Astrocyte (in vitro differentiated cells and primary cell): ENCODE results near the gene SENP1.

Experiments used
- EZH2 ChIP-seq: IDR thresholded peaks from 2 replicates; pipeline ENCODE4 v1.6.1; 2012; ENCODE audit warnings: mild to moderate bottlenecking, low read length, inconsistent platforms; ENCODE audit not compliant: insufficient read depth
- TF ChIP-seq, protein P1 (sequence below): IDR thresholded peaks from 2 replicates; pipeline ENCODE4 v1.5.1; 2011; ENCODE audit warnings: low read depth, mild to moderate bottlenecking, inconsistent platforms, low read length, moderate library complexity; ENCODE audit not compliant: insufficient read depth

DNA sequence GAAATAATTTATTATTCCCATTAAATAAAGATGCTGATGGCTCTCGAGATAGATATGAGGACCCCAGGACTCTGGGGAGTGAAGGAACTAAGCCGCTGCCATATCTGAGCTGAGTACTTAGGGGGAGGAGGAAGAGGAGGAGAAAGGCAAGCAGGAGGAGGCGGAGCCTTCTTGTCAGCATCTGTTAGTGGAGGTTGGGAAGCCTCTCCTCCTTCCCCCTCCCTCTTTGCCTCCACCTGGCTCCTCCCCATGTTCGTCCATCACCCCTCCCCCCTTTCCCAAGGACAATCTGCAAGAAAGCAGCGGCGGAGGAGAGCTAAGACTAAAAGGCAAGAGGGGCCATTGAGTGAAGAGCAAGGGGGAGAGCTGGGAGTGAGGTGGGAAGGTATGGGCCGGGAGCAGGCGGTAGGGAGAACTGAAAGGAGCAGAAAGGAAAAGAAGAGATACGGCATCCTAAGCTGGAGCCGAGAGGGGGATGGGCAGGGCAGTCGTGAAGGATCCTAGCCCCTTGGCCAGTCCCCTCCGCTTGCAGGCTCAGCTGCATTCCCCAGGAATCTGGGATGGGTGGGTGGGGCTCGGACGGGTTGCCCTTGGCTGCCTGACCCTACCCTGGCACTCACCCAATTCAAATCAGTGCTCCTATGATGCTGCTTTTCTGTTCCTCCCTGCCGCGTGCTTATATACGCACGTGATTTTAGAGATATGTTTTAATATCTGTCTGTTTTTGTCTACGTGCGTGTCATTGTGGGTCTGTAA, 13.4 kb upstream of the SENP1 start, which contains the start of gene PFKM:
- TF ChIP-seq, protein P1, sequence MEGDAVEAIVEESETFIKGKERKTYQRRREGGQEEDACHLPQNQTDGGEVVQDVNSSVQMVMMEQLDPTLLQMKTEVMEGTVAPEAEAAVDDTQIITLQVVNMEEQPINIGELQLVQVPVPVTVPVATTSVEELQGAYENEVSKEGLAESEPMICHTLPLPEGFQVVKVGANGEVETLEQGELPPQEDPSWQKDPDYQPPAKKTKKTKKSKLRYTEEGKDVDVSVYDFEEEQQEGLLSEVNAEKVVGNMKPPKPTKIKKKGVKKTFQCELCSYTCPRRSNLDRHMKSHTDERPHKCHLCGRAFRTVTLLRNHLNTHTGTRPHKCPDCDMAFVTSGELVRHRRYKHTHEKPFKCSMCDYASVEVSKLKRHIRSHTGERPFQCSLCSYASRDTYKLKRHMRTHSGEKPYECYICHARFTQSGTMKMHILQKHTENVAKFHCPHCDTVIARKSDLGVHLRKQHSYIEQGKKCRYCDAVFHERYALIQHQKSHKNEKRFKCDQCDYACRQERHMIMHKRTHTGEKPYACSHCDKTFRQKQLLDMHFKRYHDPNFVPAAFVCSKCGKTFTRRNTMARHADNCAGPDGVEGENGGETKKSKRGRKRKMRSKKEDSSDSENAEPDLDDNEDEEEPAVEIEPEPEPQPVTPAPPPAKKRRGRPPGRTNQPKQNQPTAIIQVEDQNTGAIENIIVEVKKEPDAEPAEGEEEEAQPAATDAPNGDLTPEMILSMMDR, result no peak
- no peak for TF ChIP-seq EZH2
